ENCODE data around the gene TMC4.
"Not testable (repeated sequence)": the region's sequence is repeated elsewhere in the genome, so short reads cannot be mapped to it uniquely, and the experiment has no call there.

TMC4 gene

GRCh38 chr19:54178581-54179261 lies 5.8 kb upstream of the TMC4 start:
- peak in 1 of 2 donors; percentile 18 for DNase-seq

DNA sequence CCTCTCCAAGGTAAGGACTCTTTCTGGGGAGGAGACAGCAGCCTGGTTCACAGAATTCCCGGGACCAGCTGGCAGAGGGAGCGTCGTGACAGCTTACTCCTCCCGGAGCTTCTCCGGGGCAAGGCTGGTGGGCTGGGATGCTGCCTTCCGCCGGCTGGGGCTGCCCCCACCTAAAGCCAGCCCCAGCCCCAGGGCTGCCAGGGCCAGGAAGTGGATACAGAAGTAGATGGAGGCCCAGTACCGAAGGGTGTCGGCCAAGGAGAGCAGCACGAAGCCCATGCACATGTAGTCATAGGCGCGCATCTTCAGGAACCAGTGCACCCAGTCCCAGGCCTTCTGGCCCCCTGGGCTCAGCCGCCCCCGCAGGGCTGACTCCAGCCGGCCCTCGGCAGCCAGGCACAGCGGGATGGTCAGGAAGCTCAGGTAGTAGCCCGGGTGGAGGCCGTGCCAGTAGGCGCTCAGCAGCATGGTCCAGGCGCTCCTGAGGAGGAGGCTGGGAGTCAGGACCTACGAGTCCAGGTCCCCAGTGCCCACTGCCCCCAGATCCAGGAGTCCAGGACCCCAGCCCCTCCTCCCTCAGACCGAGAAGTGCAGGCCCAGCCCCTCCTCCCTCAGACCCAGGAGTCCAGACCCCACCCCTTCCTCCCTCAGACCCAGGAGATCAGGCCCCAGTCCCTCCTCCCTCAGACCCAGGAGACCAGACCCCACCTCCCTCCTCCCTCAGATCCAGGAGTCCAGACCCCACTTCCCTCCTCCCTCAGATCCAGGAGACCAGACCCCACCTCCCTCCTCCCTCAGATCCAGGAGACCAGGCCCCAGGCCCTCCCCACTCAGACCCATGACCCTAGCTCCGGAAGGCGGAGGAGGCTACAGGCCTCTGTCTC lies 1.2 kb upstream of the TMC4 start:
- DNase-seq, result no peak

GRCh38 chr19:54173359-54173699 lies 369 bp upstream of the TMC4 start:
- no peak for DNase-seq

DNA sequence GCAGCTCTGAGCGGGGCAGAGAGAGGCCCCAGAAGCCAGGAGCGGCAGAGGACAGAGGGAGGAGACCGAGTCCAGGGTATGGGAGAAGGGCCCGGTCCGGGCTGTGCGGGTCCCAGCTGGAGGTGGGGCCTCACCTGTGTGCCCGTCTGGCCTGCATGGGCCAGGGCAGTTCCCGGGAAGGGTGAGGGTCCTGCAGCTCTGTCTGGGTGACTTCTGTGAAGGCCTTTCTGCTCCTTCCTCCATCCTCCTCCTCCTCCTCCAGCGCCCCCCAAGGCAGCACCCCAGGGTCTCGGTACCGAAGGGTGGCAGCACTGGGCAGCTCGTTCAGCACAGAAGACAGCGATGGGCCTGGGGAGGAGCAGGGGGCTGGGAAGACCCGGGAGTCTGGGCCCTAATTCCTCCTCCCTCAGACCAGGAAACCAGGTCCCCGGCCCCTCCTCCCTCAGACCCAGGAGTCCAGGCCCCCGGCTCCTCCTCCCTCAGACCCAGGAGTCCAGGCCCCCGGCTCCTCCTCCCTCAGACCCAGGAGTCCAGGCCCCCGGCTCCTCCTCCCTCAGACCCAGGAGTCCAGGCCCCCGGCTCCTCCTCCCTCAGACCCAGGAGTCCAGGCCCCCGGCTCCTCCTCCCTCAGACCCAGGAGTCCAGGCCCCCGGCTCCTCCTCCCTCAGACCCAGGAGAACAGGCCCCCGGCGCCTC lies 1.1 kb downstream of the TMC4 start:
- DNase-seq, result not testable (repeated sequence)

DNA sequence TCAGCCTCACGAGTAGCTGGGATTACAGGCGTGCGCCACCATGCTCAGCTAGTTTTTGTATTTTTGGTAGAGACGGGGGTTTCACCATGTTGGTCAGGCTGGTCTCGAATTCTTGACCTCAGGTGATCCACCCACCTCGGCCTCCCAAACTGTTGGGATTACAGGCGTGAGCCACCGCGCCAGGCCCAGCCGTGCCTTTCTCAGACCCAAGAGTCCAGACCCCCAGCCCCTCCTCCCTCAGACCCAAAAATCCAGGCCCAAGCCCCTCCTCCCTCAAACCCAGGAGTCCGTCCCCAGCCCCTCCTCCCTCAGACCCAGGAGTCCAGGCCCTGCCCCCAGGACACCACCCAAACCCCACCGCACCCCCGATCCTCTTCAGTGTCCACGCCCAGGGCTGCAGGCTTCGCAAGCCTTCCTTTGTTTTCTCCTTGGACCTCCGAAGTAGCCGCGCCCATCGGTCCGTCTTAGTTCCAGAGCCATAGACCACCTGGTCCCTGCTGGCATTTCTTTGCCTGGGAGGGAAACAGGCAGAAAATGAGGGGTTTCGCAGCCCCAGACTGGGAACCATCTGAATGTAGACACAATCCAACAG lies 3.7 kb downstream of the TMC4 start:
- no peak for DNase-seq

GRCh38 chr19:54168174-54168917 lies 4.6 kb downstream of the TMC4 start:
- peak; percentile 77 to 98 for DNase-seq

- no peak for DNase-seq
Measured at GRCh38 chr19:54165222-54165621, 7.7 kb downstream of the TMC4 start.

- peak; percentile 27 to 63 for DNase-seq
Measured at GRCh38 chr19:54164369-54165068, 8.4 kb downstream of the TMC4 start.

DNA sequence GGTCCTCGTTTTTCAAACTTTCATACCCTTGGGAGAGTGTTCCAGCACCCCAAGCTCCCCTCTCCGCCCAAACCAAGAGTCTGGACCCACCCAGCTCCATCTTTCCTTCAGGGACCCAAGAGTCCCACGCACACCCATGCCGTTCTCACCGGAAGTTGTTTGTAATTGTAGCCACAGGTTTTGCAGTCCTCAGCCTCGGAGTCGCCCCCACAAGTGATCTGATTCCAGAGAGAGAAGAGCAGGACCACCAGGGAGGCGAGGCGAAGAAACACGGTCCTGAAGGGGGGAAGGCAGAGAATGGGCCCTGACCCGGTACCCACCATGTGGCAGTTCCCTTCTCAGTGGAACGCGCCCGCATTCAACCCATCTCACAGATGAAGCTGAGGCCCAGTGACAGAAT lies 10.1 kb downstream of the TMC4 start:
- no peak for DNase-seq

GRCh38 chr19:54162241-54162805 lies 10.6 kb downstream of the TMC4 start:
- DNase-seq, result peak; percentile 85 to 91

DNA sequence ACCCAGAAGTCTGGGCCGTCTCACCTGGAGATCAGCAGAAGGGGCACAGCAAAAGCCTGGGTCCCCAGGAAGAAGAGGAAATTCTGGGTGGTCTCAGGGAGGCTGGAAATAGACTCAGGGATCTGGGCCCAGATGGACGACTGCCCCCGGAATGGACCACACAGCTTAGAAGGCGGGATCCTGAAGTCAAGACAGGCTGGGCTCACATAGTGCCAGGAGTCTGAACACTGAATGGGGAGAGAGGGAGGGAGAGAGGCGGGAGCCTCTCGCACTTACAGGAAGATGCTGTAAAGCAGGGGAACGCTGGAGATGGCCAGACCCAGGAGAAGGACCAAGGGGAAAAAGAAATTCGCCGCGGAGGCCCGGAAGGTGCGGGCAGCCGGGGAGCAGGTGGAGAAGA lies 12.1 kb downstream of the TMC4 start:
- no peak for DNase-seq

GRCh38 chr19:54160182-54160811 lies 12.7 kb downstream of the TMC4 start:
- DNase-seq, result no peak

- DNase-seq, result peak; percentile 100
Measured at GRCh38 chr19:54159352-54160181, 13.4 kb downstream of the TMC4 start, which contains the start of gene LENG1. Gene LENG1 (minus strand): TSS chr19:54159721. CDS start chr19:54159695, 26 bp downstream.

- DNase-seq, result peak; percentile 40 to 52
Measured at GRCh38 chr19:54158812-54159351, 14.1 kb downstream of the TMC4 start.

DNA sequence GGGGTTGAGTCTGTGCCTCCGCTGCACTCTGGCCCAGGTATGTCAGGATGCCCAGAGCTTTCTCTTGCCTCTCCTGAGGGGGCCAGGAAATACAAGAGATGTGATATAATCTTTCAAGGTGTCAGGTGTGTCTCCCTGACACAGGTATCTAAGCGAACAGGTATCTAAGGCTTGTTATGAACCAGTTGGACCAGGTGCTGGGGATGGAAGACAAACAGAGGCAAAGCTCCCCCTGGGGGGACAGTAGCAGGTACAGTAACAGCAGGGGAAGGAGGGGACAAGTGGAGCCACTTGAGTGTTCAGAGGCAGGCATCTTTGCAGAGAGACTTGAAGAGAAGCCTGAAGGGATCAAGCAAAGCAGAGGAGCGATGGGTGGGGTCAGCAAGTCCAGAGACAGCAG lies 16.0 kb downstream of the TMC4 start:
- no peak for DNase-seq

GRCh38 chr19:54156490-54156889 lies 16.5 kb downstream of the TMC4 start:
- DNase-seq, result no peak

DNA sequence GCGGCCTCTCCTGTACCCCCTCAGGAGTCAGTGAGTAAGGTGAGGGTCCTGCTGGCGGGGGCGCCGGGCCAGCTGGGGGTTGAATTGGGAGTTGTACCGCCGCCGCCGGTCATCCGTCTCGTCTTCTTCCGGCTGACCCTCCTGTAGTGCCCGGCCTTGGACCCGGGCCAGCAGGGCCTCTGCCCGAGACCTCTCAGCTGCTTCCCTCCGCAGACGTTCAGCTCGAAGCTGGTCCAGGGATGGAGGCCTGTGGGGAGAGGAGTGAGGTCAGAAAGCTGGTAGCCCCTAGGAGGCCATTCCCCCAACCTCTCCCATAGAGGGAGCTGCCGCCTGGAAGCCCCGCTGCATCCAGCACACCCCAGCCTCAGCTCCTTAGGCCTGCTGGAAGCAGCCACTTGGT lies 17.3 kb downstream of the TMC4 start:
- DNase-seq, result no peak

GRCh38 chr19:54154603-54155345 lies 18.2 kb downstream of the TMC4 start:
- no peak for DNase-seq
